Middle frontal gyrus (tissue), 1 donor: ENCODE results near the gene LSM14A.
"Not testable (repeated sequence)": the region's sequence is repeated elsewhere in the genome, so short reads cannot be mapped to it uniquely, and the experiment has no call there.

ENCODE experiments used
- DNase-seq: peaks from one replicate; pipeline ENCODE4 v3.0.0-alpha.2; 2015; ENCODE audit warnings: low spot score; ENCODE audit errors: extremely low spot score

Gene LSM14A

DNA sequence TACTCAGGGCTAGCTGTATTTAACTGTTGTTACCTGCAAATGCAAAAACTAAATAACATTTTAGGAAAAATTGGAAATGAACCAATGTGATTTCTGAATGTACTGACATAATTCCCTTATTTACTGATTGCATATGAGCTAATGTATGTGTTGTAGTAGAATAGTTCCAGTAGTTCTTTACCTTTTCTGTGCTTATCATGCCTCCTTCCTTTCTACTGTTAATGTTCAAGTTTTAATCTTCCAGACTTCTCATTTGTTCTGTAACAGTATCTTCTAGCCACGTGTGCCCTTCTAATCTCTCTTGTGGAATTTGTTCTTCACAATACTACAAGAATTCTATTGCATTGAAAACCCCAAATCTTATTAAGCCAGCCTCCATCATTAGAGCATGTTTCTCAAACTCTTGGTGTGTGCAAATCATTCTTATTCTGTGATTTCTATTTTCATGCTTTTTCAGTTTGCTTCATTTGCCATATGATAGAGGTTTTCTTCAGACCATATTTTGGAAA, 17.7 kb downstream of the LSM14A start:
- no peak for DNase-seq

DNA sequence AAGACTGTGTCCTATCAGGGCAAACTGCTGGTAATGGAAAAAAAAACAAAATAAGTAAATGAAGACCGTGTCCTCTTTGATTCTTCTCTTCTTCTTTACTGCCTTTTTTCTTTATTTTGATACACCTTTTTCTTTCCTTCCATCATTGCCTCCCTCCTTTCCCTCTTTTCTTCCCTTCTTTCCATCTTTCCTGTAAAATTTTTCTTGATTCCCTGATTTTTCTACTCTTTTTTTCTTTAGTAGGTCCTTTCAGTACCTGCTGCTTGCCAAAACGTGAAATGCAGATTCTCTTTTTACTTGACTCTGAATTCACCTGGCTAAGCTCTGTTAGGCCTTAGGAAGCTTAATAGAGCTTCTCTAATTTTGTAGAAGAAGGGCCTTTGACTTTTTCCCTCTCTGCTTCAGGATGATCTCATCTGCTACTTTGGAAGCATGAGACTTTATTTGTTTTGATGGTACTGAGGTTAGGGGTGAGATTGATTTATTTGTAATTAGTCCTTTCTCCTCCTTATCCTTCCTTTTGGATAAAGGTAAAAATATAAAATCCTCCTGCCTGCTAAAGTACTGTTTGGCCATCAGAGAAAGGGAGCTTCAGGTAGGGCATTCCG, 19.2 kb downstream of the LSM14A start:
- DNase-seq: no peak

DNA sequence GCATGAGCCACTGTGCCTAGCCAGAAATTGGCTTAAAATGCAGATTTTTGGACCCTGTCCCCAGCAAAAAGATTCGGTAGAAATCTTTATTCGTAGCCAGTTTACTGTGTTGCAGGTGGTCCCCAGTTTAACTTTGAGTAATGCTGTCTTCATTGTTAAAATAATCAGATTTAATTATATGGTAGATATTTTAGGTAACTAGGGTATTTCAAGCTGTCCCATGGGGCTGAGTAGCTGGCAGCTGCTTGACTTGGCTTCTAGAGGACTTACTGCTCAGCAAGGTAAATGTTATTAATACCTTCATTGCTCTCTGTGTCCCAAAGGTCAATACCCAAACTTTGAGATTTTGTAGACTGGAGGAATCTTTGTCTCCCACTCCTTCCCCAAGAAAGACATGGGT, 21.1 kb downstream of the LSM14A start:
- no peak for DNase-seq

DNA sequence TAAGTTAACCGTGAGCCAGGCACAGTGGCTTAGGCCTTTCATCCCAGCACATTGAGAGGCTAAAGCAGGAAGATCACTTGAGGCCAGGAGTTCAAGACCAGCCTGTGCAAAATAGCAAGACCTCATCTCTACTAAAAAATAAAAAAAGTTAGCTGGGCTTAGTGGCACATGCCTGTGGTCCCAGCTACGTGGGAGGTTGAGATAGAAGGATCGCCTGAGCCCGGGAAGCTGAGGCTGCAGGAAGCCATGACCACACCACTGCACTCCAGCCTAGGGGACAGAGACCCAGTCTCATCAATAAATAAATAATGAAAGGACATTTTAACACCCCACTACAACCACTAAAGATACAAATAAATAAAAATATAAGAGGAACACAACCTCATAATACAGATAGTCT, 21.6 kb downstream of the LSM14A start:
- DNase-seq: no peak

DNA sequence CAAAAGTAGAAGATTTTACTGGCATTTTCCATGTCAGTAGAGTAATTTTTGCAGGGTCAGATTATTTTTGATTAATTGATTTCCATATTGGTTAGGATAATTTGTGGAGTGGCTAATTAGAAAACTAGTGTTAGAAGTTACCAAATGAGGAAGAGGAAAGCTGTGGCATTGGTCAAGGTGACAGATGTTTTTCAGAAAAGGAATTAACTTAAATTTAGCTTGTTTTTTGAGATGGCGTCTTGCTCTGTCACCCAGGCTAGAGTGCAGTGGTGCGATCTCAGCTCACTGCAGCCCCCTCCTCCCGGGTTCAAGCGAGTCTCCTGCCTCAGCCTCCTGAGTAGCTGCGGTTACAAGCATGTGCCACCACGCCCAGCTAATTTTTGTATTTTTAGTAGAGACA, 28.8 kb downstream of the LSM14A start:
- no peak for DNase-seq

DNA sequence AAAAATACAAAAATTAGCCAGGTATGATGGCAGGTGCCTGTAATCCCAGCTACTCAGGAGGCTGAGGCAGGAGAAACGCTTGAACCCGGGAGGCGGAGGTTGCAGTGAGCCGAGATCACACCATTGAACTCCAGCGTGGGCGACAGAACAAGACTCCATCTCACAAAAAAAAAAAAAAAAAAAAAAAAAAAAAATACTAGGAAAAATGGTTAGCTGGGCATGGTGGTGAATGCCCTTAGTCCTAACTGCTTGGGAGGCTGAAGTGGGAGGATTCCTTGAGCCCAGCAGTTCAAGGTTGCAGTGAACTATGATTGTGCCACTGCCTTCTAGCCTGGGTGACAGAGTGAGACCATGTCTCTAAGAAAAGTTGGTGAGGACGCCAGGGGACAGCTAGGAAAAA, 33.0 kb downstream of the LSM14A start:
- not testable (repeated sequence) for DNase-seq

DNA sequence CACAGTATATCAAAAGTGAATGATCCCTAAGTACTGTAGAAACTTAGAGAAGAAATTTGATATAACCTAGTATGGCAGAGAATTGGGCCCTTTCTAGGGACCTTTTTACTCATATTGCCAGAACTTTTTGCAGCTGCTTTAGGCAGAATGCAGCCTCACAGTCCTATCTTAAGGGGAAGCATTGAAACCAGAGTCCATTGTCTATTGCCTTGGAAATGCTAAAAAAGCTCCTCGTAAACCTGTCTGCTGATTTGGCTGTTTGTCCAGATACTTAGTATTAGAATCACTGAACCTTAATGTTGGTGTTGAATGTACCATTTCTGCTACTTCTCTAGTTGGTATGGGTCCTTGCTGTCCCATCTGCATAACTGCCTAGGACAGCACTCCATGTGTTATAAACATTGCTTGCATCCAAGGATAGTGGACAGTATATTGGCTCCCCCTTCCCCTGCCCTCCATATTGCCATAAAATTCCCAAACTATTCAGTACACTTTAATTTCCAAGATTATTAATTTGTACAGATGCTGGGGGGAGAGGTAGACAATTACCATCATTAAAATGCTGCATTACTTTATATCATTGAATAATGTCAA, 36.1 kb downstream of the LSM14A start:
- DNase-seq: no peak

DNA sequence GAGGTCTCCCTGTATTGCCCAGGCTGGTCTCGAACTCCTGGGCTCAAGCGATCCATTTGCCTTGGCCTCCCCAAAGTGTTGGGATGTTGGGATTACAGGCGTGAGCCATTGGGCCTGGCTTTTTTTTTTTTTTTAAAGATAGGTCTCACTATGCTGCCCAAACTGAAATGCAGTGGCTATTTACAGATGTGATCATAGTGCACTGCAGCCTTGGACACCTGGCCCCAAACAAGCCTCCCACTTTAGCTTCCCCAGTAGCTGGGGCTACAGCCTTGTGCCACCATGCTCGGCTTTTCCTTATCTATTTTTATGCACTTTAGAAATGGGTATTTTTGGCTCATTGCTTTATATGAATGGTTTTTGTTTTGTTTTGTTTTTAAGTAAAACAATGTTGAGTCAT, 37.4 kb downstream of the LSM14A start:
- no peak for DNase-seq

DNA sequence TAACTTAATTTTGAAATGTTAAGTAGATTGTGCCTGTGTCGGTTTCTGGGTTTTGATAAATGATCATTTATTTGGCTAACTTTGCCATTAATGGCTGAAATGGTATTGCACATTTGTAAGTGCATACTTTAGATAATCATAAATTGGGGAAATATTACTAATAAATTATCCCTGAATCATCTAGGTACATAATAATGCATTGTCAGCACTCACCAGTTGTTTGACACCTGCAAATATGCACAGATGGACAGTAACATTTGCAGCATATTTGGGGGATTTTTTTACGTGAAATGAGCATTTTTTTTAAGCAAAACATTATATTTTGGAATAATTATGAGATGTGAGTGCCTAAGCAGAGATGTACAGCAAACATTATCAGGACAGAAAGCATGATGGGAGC, 41.0 kb downstream of the LSM14A start:
- no peak for DNase-seq

DNA sequence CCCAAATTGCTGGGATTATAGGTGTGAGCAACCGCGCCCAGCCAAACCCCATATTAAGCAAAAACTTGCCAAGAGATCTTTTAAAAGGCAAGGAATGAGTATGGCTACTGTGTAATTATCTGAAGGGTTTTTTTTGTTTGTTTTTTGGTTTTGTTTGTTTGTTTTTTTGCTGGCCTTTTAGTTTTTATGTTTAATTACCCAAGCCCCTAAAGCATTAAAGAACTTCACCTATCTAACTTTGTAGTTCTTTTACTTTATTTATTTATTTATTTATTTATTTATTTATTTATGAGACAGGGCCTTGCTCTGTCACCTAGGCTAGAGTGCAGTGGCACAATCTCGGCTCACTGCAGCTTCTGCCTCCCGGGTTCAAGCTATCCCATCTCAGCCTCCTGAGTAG, 41.7 kb downstream of the LSM14A start:
- DNase-seq: no peak

DNA sequence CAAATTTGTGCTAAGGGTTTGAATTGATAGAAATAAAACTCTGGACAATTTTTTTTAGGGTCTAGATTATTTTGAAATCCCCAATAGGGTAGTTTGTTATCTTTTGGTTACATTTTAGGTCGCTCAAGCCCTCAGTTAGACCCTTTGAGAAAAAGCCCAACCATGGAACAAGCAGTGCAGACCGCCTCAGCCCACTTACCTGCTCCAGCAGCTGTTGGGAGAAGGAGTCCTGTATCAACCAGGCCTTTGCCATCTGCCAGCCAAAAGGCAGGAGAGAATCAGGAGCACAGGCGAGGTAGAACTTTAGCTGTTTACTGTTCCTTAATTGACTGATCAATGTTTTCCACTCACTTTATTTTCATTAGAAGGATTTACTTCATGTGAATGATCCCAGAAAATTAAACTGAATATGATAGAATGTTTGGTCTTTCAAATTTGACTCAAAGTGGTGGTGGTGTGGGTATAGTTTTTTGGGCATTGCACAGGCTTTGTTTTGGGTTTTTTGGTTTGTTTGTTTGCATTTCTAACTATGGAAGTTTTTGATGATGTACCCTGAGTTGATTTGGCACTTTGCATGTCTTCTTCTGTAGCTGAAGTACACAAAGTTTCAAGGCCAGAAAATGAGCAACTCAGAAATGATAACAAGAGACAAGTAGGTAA, 42.8 kb downstream of the LSM14A start:
- no peak for DNase-seq

DNA sequence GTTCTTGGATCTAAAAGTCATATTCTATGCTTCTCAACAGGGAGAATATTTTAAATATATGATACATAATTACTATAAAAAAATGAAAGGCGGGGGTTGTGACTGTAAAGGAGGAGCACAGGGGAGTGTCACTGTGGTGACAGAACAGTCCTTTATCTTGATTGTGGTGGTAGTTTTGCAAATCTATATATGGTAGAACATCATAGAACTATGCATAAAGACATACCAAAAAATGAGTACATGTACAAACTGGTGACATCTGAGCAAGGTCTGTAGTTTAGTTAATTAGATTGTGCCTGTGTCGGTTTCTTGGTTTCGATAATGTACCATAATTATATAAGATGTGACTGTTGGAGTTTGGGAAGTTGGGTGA, 43.3 kb downstream of the LSM14A start:
- DNase-seq: no peak

DNA sequence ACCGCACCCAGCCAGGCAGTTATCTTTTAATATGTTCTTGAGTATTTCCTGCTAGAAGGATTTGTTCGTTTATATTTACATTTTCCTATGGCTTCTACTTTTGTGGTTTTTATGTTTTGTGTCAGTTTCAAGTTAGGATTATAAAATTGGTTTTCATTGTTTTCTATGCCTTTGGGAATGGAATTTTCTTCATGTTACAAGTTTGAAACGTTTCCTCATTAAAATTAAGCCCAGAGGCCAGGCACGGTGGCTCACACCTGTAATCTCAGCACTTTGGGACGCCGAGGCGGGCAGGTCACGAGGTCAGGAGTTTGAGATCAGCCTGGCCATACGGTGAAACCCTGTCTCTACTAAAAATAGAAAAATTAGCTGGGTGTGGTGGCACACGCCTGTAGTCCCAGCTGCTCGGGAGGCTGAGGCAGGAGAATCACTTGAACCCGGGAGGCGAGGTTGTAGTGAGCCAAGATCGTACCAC, 44.5 kb downstream of the LSM14A start:
- DNase-seq: not testable (repeated sequence)

DNA sequence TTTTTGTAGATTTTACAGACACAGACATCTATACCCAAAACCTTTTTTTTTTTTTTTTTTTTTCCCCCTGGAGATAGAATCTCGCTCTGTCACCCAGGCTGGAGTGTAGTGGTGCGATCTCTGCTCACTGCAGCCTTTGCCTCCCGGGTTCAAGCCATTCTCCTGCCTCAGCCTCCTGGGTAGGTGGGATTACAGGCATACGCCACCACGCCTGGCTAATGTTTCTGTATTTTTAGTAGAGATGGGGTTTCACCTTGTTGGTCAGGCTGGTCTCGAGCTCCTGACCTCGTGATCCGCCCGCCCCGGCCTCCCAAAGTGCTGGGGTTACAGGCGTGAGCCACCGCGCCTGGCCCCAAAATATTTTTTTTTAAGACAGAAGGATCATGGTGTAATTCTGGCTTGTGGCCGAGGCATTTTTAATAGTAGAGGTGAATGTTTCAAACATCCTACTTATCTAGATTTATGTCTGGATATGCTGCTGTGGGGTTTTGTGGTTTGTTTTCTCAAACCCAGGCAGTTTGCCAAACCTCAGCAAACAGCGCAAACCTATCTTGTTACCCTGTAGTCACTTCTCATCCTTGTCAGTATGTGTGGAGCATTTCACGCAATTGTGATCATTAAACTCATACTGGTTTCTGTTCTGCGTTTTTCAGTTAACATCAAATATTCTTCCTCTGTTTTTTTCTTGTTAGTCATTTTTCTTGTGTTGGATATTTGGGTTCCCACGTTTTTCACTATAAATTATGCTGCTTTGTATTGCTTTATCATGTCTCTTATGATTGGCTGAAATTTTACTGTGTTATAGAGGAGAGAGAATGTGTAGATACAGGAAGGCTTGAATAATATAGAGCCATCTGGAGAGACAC, 45.9 kb downstream of the LSM14A start:
- DNase-seq: no peak

DNA sequence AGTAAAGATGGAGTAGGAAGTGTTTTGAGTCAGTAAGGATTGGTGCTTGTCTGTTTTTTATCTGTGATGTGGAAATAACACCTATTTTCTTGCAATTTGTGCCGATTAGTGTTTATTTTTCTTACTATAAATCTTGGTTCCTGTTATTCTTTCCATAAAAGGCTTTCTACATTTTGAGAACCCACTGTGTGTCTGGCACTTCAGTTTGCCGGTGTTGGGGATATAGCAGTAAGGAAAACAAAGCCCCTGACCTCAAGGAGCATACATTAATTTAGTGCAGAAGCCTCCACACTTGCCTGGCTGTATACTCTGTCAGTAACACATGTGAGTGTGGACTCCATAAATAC, 46.5 kb downstream of the LSM14A start:
- DNase-seq: no peak

DNA sequence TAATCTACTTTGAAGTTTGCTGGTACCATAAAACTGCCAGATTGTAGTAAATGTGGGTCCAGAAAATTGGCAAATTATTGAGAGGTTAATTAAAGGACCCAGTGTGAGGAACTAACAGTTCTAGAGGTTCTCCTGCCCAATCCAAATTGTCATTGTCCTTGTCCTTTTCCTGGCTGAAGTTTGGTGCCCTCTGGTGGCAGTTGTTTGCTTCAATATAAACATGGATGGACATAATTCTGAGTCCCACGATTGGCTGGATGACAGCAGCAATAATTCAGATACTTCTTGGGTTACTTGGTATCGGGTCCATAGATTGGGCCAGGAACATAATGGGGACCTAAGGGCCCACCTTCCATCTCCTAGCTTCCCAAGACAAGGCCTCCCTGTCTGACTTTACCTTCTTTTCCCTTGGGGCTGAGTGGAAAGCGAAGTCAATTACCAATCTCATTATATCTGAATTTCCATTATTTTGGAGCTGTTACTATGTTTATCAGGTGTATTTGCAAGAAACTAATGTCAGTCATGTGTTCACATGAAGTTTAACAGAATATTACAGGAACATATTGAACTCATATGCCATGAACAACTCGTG, 48.3 kb downstream of the LSM14A start:
- no peak for DNase-seq

DNA sequence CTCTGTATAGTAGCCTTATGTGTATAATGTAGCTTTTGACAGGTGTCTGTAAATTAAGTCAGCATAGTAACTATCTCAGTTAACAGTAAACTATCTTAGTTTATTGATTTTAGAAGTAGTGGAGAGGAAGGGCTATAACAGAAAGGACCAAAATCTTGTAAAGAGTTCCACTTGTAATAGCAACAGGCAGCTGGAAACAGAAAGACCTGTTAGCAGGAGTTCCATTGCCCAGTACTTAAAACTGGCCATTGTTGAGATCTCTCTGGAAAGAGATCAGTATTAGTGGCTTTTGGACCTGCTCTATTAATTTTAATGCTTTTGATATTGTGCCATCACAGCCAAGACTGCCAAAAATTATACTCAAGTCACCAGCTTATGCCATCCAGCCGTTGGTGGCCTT, 50.1 kb downstream of the LSM14A start:
- DNase-seq: no peak

DNA sequence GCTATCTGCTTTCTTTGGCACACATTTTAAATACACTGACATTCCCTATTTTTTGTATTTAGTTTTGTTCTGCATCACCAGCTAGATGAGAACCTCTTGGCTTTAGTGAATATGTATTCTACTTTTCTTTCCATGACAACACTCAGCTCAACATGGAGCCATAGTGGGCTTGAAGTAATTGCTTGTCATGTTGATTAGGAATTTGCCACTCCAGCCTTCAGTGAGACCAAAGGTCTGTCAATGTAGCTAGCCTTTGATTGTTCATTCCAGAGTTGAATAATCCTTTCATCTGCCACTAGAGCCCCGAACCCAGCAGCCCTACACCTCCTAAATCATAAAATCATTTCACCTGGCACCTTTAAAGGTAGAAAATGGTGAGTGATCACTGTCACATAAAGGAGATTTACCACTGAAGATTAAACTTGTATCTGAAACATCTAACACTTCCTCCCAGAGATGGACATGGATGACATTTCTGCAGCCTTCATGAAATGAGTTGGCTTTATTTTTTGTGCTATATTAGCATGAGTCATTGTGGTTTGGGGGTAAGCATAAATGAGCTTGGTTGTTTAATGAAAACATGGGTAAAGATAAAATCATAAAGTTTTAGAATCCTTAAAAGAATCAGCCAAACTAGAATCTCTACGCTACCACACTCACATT, 52.8 kb downstream of the LSM14A start:
- DNase-seq: no peak

DNA sequence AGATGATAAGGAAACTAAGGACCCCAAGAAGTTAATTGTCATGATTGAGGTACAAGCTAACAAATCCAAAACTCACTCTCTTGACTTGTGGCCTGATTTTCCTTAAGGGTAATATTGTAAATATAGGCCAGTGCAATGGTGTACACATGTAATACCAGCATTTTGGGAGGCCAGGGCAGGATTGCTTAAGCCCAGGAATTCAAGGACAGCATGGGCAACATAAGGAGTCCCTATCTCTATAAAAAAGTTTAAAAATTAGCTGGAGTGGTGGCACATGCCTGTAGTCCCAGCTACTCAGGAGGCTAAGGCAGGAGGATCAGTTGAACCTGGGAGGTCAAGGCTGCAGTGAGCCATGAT, 53.3 kb downstream of the LSM14A start:
- no peak for DNase-seq

DNA sequence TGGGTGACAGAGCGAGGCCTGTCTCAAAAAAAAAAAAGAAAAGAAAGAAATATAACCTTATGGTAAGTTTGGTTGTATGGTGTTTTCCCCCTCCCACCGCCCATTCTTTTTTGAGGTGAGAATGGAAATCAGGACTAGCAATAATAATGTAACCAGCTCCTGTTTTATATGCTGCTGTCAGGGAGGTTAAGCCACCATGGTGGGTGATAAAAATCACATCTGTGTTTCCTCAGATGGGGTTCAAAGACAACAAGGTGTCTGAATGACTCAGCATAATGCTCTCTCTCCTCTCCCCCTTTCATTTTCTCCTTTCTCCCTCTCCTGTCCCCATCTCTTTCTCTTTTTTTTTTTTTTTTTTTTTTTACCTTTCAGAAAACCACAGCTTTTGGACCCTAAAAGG, 53.7 kb downstream of the LSM14A start:
- no peak for DNase-seq

DNA sequence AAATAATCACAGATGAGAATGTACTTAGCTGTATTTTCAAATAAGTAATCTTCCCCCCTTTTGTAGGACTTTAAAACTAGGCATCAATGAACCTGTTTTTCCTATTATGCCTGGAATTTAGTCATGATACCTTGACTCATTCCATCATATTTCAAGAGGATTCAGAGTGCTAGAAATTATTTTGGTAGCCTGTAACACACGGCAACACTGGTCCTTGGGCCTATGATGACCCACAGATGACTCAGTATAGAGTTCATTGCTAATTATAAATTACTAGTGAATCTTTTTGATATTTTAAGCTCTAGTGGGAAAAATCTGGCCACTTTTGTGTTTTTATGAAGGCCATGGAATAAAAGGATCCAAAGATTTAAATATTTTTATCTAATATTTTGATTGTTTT, 56.0 kb downstream of the LSM14A start:
- DNase-seq: no peak
